Gastrocnemius medialis (tissue), 4 donors: ENCODE results near the gene RAD51B.

Experiments used
- POLR2A ChIP-seq, 2 donors: fragments of 450-650 bp; IDR thresholded peaks; one replicate each; pipeline ENCODE4 v1.6.1; 2017; ENCODE audit warnings: antibody characterized with exemption in 2 of 2, mild to moderate bottlenecking in 2 of 2, moderate library complexity in 2 of 2
- TF ChIP-seq, protein P1 (sequence below), 5 experiments: fragments of 450-650 bp in 3 of 5; fragments of 200-600 bp in 2 of 5; sonication (generic) in 2 of 5; IDR thresholded peaks in 4 of 5; conservative IDR thresholded peaks in 1 of 5; 1 replicate in 4 of 5; 2 replicates in 1 of 5; pipeline ENCODE4 v1.5.1; 2016 to 2019; ENCODE audit warnings: antibody characterized with exemption in 5 of 5, mild to moderate bottlenecking in 3 of 5, moderate library complexity in 3 of 5

DNA sequence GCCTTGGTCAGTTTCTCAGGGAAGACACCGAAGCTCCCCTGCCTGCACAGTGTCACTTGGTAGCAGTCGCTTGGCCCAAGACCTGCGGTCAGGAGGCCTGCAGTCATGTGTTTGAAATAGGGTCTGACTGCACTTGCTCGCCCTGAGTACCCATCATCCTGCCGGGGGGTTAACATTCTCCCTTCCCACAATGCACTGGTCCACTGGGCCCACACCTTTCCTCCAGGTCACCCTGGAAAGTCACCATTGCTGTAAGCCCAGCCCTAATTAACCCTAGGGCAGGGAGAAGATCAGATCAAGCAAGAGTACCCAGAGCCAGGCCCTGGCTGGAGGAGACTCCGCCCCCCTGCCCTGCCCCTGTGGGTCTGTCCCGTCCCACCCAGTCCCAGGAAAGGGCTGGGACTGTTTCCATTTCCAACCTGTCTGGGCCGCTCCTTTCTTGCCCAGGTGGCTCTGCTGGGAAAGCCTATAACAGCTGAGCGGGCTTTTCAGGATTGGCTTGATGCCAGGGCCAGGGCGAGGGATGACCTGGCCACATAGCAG lies 886.2 kb downstream of the RAD51B start:
- TF ChIP-seq, protein P1, sequence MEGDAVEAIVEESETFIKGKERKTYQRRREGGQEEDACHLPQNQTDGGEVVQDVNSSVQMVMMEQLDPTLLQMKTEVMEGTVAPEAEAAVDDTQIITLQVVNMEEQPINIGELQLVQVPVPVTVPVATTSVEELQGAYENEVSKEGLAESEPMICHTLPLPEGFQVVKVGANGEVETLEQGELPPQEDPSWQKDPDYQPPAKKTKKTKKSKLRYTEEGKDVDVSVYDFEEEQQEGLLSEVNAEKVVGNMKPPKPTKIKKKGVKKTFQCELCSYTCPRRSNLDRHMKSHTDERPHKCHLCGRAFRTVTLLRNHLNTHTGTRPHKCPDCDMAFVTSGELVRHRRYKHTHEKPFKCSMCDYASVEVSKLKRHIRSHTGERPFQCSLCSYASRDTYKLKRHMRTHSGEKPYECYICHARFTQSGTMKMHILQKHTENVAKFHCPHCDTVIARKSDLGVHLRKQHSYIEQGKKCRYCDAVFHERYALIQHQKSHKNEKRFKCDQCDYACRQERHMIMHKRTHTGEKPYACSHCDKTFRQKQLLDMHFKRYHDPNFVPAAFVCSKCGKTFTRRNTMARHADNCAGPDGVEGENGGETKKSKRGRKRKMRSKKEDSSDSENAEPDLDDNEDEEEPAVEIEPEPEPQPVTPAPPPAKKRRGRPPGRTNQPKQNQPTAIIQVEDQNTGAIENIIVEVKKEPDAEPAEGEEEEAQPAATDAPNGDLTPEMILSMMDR (IDR thresholded peaks at IDR 0.05 in 4 of 5, conservative IDR thresholded peaks at IDR 0.05 in 1 of 5), result no peak
- TF ChIP-seq POLR2A (IDR thresholded peaks at IDR 0.05), result no peak
